T-helper 2 cell treated with Interferon-gamma antibody and Interleukin-4, amounts not matched to agents 5 μg/mL and 100 μg/mL, for 36 hours (primary cell): ENCODE measurements around the gene MEP1A.
"Not testable (repeated sequence)": the region's sequence is repeated elsewhere in the genome, so short reads cannot be mapped to it uniquely, and the experiment has no call there.

Experiments used
- DNase-seq: peaks from one replicate; pipeline ENCODE4 v3.0.0; 2021; ENCODE audit warnings: low spot score
- H3K27ac Mint-ChIP-seq: one replicate; pipeline ENCODE4 v1.8.0; 2021; ENCODE audit warnings: mild to moderate bottlenecking, mixed read lengths
- H3K27me3 Mint-ChIP-seq: one replicate; pipeline ENCODE4 v1.8.0; 2021; ENCODE audit warnings: low read depth, mixed read lengths
- H3K36me3 Mint-ChIP-seq: one replicate; pipeline ENCODE4 v1.8.0; 2021; ENCODE audit warnings: low read depth, mixed read lengths
- H3K4me1 Mint-ChIP-seq: one replicate; pipeline ENCODE4 v1.8.0; 2021; ENCODE audit warnings: low read depth, mixed read lengths
- H3K4me3 Mint-ChIP-seq: one replicate; pipeline ENCODE4 v1.8.0; 2022; ENCODE audit warnings: mild to moderate bottlenecking, moderate library complexity, mixed read lengths
- H3K9me3 Mint-ChIP-seq: one replicate; pipeline ENCODE4 v1.8.0; 2021; ENCODE audit warnings: mixed read lengths

The MEP1A gene

GRCh38 chr6:46763466-46763865 is 29.7 kb upstream of the MEP1A start:
- Mint-ChIP-seq H3K4me3 (no peak overlapping the region), H3K27me3 (no peaks in the 10 kb centered on the region), H3K4me1 (no peaks in the 10 kb centered on the region), H3K9me3 (no peaks in the 10 kb centered on the region), H3K27ac (no peak overlapping the region), H3K36me3 (no peaks in the 10 kb centered on the region)
- DNase-seq = no peak

- not testable (repeated sequence) for H3K4me1 Mint-ChIP-seq, H3K27me3 Mint-ChIP-seq, H3K36me3 Mint-ChIP-seq, H3K4me3 Mint-ChIP-seq, H3K27ac Mint-ChIP-seq, H3K9me3 Mint-ChIP-seq, DNase-seq
These were observed 28.9 kb upstream of the MEP1A start for GRCh38 chr6:46764280-46764679.

- H3K27ac Mint-ChIP-seq = no peak overlapping the region
- H3K4me1 Mint-ChIP-seq = no peaks in the 10 kb centered on the region
- no peaks in the 10 kb centered on the region for H3K36me3 Mint-ChIP-seq
- no peak overlapping the region for H3K4me3 Mint-ChIP-seq
- H3K27me3 Mint-ChIP-seq = no peaks in the 10 kb centered on the region
- no peak for DNase-seq
- H3K9me3 Mint-ChIP-seq = no peaks in the 10 kb centered on the region
These were observed 28.2 kb upstream of the MEP1A start for GRCh38 chr6:46764961-46765360.

- DNase-seq = no peak
- Mint-ChIP-seq H3K27ac (no peak overlapping the region), H3K27me3 (no peaks in the 10 kb centered on the region), H3K9me3 (no peaks in the 10 kb centered on the region), H3K4me1 (no peaks in the 10 kb centered on the region), H3K36me3 (no peaks in the 10 kb centered on the region), H3K4me3 (no peak overlapping the region)
These were observed 21.2 kb upstream of the MEP1A start for GRCh38 chr6:46772016-46772415.

- no peak for DNase-seq
- H3K4me3 Mint-ChIP-seq = no peak overlapping the region
- H3K36me3 Mint-ChIP-seq = no peaks in the 10 kb centered on the region
- H3K27ac Mint-ChIP-seq = no peak overlapping the region
- H3K27me3 Mint-ChIP-seq = no peaks in the 10 kb centered on the region
- H3K9me3 Mint-ChIP-seq = no peaks in the 10 kb centered on the region
- no peaks in the 10 kb centered on the region for H3K4me1 Mint-ChIP-seq
These were observed 20.4 kb upstream of the MEP1A start for GRCh38 chr6:46772762-46773161.

GRCh38 chr6:46773201-46773855 is 19.9 kb upstream of the MEP1A start:
- Mint-ChIP-seq H3K4me1 (no peaks in the 10 kb centered on the region), H3K4me3 (no peak overlapping the region), H3K27ac (no peak overlapping the region), H3K27me3 (no peaks in the 10 kb centered on the region), H3K36me3 (no peaks in the 10 kb centered on the region), H3K9me3 (no peaks in the 10 kb centered on the region)
- no peak for DNase-seq

- not testable (repeated sequence) for H3K4me1 Mint-ChIP-seq, H3K27me3 Mint-ChIP-seq, H3K4me3 Mint-ChIP-seq, H3K9me3 Mint-ChIP-seq, DNase-seq, H3K36me3 Mint-ChIP-seq, H3K27ac Mint-ChIP-seq
These were observed 18.5 kb upstream of the MEP1A start for GRCh38 chr6:46774736-46775135.

GRCh38 chr6:46776070-46776712 is 17.0 kb upstream of the MEP1A start:
- no peaks in the 10 kb centered on the region for H3K36me3 Mint-ChIP-seq
- peaks cover 5% of the 10 kb centered on the region for H3K27me3 Mint-ChIP-seq
- no peaks in the 10 kb centered on the region for H3K9me3 Mint-ChIP-seq
- H3K27ac Mint-ChIP-seq = no peak overlapping the region
- no peaks in the 10 kb centered on the region for H3K4me1 Mint-ChIP-seq
- no peak overlapping the region for H3K4me3 Mint-ChIP-seq
- no peak for DNase-seq

GRCh38 chr6:46777476-46778346 is 15.5 kb upstream of the MEP1A start:
- peaks cover 5% of the 10 kb centered on the region for H3K27me3 Mint-ChIP-seq
- no peak overlapping the region for H3K4me3 Mint-ChIP-seq
- no peaks in the 10 kb centered on the region for H3K9me3 Mint-ChIP-seq
- no peaks in the 10 kb centered on the region for H3K36me3 Mint-ChIP-seq
- no peak for DNase-seq
- no peak overlapping the region for H3K27ac Mint-ChIP-seq
- H3K4me1 Mint-ChIP-seq = no peaks in the 10 kb centered on the region

- no peaks in the 10 kb centered on the region for H3K36me3 Mint-ChIP-seq
- H3K4me3 Mint-ChIP-seq = no peak overlapping the region
- no peak for DNase-seq
- no peak overlapping the region for H3K27ac Mint-ChIP-seq
- H3K9me3 Mint-ChIP-seq = no peaks in the 10 kb centered on the region
- no peaks in the 10 kb centered on the region for H3K4me1 Mint-ChIP-seq
- H3K27me3 Mint-ChIP-seq = peaks cover 5% of the 10 kb centered on the region
These were observed 11.5 kb upstream of the MEP1A start for GRCh38 chr6:46781478-46782378.

- H3K36me3 Mint-ChIP-seq = no peaks in the 10 kb centered on the region
- no peaks in the 10 kb centered on the region for H3K4me1 Mint-ChIP-seq
- DNase-seq = no peak
- no peak overlapping the region for H3K4me3 Mint-ChIP-seq
- H3K27me3 Mint-ChIP-seq = peaks cover 5% of the 10 kb centered on the region
- no peaks in the 10 kb centered on the region for H3K9me3 Mint-ChIP-seq
- no peak overlapping the region for H3K27ac Mint-ChIP-seq
These were observed 8.7 kb upstream of the MEP1A start for GRCh38 chr6:46784535-46784934.

- Mint-ChIP-seq H3K27ac (no peak overlapping the region), H3K9me3 (no peaks in the 10 kb centered on the region), H3K4me3 (no peak overlapping the region), H3K27me3 (no peaks in the 10 kb centered on the region), H3K36me3 (no peaks in the 10 kb centered on the region), H3K4me1 (no peaks in the 10 kb centered on the region)
- no peak for DNase-seq
These were observed 5.2 kb upstream of the MEP1A start for GRCh38 chr6:46787871-46788540.

GRCh38 chr6:46788791-46789190 is 4.4 kb upstream of the MEP1A start:
- no peak overlapping the region for H3K27ac Mint-ChIP-seq
- DNase-seq = no peak
- no peak overlapping the region for H3K4me3 Mint-ChIP-seq
- no peaks in the 10 kb centered on the region for H3K4me1 Mint-ChIP-seq
- H3K27me3 Mint-ChIP-seq = no peaks in the 10 kb centered on the region
- H3K36me3 Mint-ChIP-seq = no peaks in the 10 kb centered on the region
- no peaks in the 10 kb centered on the region for H3K9me3 Mint-ChIP-seq
